Activated CD8-positive, alpha-beta T cell treated with anti-CD3 and anti-CD28 coated beads for 36 hours (primary cell): ENCODE measurements around the gene HIVEP1. TPM values are rescaled to one million over a fixed set of nuclear protein-coding genes. Genes with fewer than 3 reads are reported as not detected.

ENCODE experiments used
- ATAC-seq: fragments of 200-7000 bp; cut with Tn5 transposase; one replicate; pipeline ENCODE4 v1.10.0; 2021; ENCODE audit warnings: mild to moderate bottlenecking, moderate library complexity
- CTCF ChIA-PET: fragments of 350-600 bp; sonication (Branson Sonifier 250); formaldehyde crosslinking; loops from one replicate; lab custom pipeline; 2021; ENCODE audit warnings: antibody characterized with exemption; lab: Charles Lee
- POLR2A ChIA-PET: fragments of 350-600 bp; sonication (Branson Sonifier 250); formaldehyde crosslinking; loops from one replicate; lab custom pipeline; 2021; ENCODE audit warnings: antibody characterized with exemption; lab: Charles Lee
- DNase-seq: peaks from one replicate; pipeline ENCODE4 v3.0.0-alpha.2; 2020
- H3K27ac Mint-ChIP-seq: one replicate; pipeline ENCODE4 v1.8.0; 2021; ENCODE audit warnings: mild to moderate bottlenecking, mixed read lengths
- H3K27me3 Mint-ChIP-seq: one replicate; pipeline ENCODE4 v1.8.0; 2021; ENCODE audit warnings: mixed read lengths
- H3K36me3 Mint-ChIP-seq: one replicate; pipeline ENCODE4 v1.8.0; 2021; ENCODE audit warnings: low read depth, mixed read lengths
- H3K4me1 Mint-ChIP-seq: one replicate; pipeline ENCODE4 v1.8.0; 2021; ENCODE audit warnings: low read depth, mixed read lengths
- H3K4me3 Mint-ChIP-seq: one replicate; pipeline ENCODE4 v1.8.0; 2021; ENCODE audit warnings: mild to moderate bottlenecking, moderate library complexity, mixed read lengths
- H3K9me3 Mint-ChIP-seq: one replicate; pipeline ENCODE4 v1.8.0; 2021; ENCODE audit warnings: mixed read lengths
- intact Hi-C: fragments of 100-400 bp; cut with micrococcal nuclease; formaldehyde crosslinking; loops from one replicate; pipeline ENCODE4 v1.10.0; 2022
- total RNA-seq, 2 experiments: library from RNA; stranded (reverse); gene quantifications; one replicate each; pipeline ENCODE4 v1.2.3, GENCODE V29; 2021
- TF ChIP-seq, protein P1 (sequence below): fragments of 200-600 bp; IDR thresholded peaks from one replicate; pipeline ENCODE4 v1.8.0; 2022; ENCODE audit warnings: antibody characterized with exemption, mild to moderate bottlenecking

The HIVEP1 gene
- total RNA-seq, 2 experiments from 2014 or later = 38.5 to 41.3 TPM

DNA sequence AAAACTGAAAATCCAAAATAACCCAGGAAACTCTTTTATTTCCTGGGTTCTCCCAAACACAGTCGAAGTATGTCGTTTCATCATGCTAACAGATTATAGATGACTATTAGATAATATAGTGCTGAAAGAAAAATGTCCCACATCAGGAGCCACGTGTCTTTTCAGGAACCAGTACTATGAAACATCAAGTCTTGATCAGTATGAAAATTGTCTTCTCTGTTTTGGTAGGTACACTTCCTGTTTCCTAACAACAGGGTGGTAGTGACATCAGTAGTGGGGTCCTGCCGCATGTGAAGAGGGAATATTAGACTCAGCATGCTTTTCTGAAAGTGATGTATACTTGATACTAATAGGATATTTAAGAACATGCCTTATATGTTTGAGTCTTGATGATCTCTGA, 136.7 kb downstream of the HIVEP1 start:
- intact Hi-C loops = no loop called here
- ChIA-PET CTCF (interaction anchor here (1.5 to 2.1 kb wide), 3 partner anchors 11 to 141 kb away, joined by 3 to 7 read pairs (median 5); partner anchors contain the start of gene EDN1), POLR2A (interaction anchor here (1.2 kb wide), 1 partner anchor 82 kb away, joined by 3 read pairs; no protein-coding TSS in a partner anchor)
- H3K4me1 Mint-ChIP-seq = peaks cover 15% of the 10 kb centered on the region
- H3K36me3 Mint-ChIP-seq = peaks cover 22% of the 10 kb centered on the region
- peak overlapping the region; percentile 43 for H3K27ac Mint-ChIP-seq
- no peak overlapping the region for H3K4me3 Mint-ChIP-seq
- TF ChIP-seq, protein P1, sequence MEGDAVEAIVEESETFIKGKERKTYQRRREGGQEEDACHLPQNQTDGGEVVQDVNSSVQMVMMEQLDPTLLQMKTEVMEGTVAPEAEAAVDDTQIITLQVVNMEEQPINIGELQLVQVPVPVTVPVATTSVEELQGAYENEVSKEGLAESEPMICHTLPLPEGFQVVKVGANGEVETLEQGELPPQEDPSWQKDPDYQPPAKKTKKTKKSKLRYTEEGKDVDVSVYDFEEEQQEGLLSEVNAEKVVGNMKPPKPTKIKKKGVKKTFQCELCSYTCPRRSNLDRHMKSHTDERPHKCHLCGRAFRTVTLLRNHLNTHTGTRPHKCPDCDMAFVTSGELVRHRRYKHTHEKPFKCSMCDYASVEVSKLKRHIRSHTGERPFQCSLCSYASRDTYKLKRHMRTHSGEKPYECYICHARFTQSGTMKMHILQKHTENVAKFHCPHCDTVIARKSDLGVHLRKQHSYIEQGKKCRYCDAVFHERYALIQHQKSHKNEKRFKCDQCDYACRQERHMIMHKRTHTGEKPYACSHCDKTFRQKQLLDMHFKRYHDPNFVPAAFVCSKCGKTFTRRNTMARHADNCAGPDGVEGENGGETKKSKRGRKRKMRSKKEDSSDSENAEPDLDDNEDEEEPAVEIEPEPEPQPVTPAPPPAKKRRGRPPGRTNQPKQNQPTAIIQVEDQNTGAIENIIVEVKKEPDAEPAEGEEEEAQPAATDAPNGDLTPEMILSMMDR = no peak
- no peaks in the 10 kb centered on the region for H3K27me3 Mint-ChIP-seq
- peak; percentile 24 for ATAC-seq
- no peaks in the 10 kb centered on the region for H3K9me3 Mint-ChIP-seq
- DNase-seq = no peak

DNA sequence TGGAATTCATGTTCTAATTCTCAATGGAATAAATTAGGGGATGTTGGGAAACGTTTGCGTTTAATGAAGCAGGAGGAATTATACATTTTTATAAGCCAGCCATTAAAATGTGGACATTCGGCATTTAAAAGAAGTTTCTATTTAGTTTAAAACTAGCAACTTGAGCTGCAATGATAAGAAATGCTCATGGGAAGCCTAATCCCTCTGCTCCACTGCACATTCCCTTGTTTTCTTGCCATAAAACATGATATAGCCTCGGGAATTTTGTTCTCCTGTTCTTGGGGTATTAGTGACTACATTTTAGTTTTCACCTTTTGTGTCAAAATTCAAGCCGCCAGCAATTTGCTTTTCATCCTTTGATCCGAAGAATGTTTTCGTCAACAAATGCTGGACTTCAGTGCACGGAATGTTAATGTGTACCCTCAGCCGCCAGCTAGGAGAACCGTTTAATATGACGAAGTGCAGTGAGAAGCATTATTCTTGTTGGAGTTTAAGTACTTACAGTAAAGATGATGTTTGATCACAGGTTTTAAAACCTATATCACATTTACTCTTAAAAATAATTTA, 137.9 kb downstream of the HIVEP1 start:
- Mint-ChIP-seq H3K36me3 (peaks cover 20% of the 10 kb centered on the region), H3K4me1 (peaks cover 15% of the 10 kb centered on the region), H3K4me3 (no peak overlapping the region), H3K27me3 (no peaks in the 10 kb centered on the region), H3K27ac (no peak overlapping the region), H3K9me3 (no peaks in the 10 kb centered on the region)
- ATAC-seq (no peak), DNase-seq (no peak)
- intact Hi-C loops = loop anchor here (5.0 kb wide), 1 partner anchor 142 kb away; the partner anchor contains the start of gene EDN1
- ChIA-PET CTCF (interaction anchor here (0.8 to 2.1 kb wide), 2 partner anchors 84 to 140 kb away, joined by 3 to 7 read pairs; partner anchors contain the start of gene EDN1), POLR2A (no interaction called here)
- TF ChIP-seq, protein P1 = no peak

DNA sequence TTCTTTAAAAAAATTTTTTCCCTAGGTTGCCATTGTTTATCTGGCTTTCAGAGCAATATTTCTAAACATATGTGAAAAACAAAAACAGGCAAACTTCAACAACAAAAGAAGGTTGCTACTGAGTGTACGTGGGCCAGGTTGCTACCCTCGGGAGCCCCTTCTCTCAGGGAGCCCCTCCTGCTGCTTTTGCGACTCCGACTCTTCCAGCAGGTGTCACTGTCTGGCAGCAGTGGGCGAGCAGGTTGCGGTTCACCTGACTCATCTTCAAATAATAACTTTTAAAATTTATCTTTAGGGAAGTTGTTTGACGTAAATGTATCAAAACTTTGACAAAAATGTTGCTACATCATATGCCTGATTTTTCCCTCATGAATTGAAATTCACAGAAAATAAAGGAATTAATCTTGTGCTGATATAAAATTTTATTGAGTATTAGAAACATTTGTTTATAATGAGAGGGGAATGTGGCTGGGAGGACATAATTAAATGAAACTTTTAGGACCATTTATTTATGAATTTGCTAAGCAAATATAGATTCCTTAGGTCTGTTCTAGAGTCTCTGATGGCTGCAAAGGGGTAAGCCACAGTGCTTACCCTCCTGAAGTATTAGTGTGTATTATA, 138.8 kb downstream of the HIVEP1 start:
- no peaks in the 10 kb centered on the region for H3K27me3 Mint-ChIP-seq
- ATAC-seq = no peak
- intact Hi-C loops = loop anchor here (5.0 kb wide), 1 partner anchor 141 kb away; the partner anchor contains the start of gene EDN1
- ChIA-PET POLR2A (no interaction called here), CTCF (interaction anchor here (2.1 kb wide), 1 partner anchor 139 kb away, joined by 7 read pairs; the partner anchor contains the start of gene EDN1)
- peak; percentile 60 for DNase-seq
- peaks cover 15% of the 10 kb centered on the region for H3K4me1 Mint-ChIP-seq
- TF ChIP-seq, protein P1 = peak; percentile 60
- no peak overlapping the region for H3K27ac Mint-ChIP-seq
- H3K4me3 Mint-ChIP-seq = no peak overlapping the region
- H3K9me3 Mint-ChIP-seq = no peaks in the 10 kb centered on the region
- H3K36me3 Mint-ChIP-seq = peaks cover 24% of the 10 kb centered on the region

DNA sequence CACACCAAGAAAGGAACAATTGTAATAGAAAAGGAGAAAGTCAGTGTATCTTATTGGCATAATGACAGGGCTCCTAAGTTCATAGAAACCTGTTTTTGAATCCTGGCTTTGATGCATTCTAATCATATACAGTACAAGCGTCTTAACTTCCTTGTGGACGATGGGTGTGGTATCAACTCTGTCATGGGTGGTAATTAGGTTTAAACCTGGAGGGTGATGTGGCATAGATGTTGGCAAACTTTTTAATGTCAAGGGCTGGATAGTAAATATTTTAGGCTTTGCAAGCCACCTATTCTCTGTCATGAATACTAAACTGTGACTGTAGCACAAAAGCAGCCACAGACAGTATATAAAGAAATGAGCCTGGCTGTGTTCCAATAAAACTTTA, 139.3 kb downstream of the HIVEP1 start:
- DNase-seq (no peak), ATAC-seq (no peak)
- H3K4me3 Mint-ChIP-seq = no peak overlapping the region
- H3K27ac Mint-ChIP-seq = no peak overlapping the region
- intact Hi-C loops = loop anchor here (5.0 kb wide), 1 partner anchor 141 kb away; the partner anchor contains the start of gene EDN1
- TF ChIP-seq, protein P1 = no peak
- no peaks in the 10 kb centered on the region for H3K9me3 Mint-ChIP-seq
- no peaks in the 10 kb centered on the region for H3K27me3 Mint-ChIP-seq
- ChIA-PET POLR2A (no interaction called here), CTCF (interaction anchor here (1.1 to 1.3 kb wide), 2 partner anchors 92 to 143 kb away, joined by 3 read pairs; no protein-coding TSS in a partner anchor)
- H3K4me1 Mint-ChIP-seq = peaks cover 16% of the 10 kb centered on the region
- peaks cover 24% of the 10 kb centered on the region for H3K36me3 Mint-ChIP-seq
